Type B pancreatic cell (in vitro differentiated cells): ENCODE measurements around the gene FAM240B. TPM values are rescaled to one million over a fixed set of nuclear protein-coding genes. Genes with fewer than 3 reads are reported as not detected.

Experiments used
- DNase-seq: peaks from one replicate; pipeline ENCODE4 v3.0.0; 2021; ENCODE audit warnings: mixed read lengths; ENCODE audit not compliant: unreplicated experiment; ENCODE audit errors: extremely low spot score
- H3K27ac Mint-ChIP-seq: 2 replicates; pipeline ENCODE4 v1.8.0; 2021; ENCODE audit warnings: mild to moderate bottlenecking, mixed read lengths
- H3K27me3 Mint-ChIP-seq: 2 replicates; pipeline ENCODE4 v1.8.0; 2021; ENCODE audit warnings: mixed read lengths
- H3K36me3 Mint-ChIP-seq: 2 replicates; pipeline ENCODE4 v1.8.0; 2021; ENCODE audit warnings: mixed read lengths
- H3K4me1 Mint-ChIP-seq: one replicate; pipeline ENCODE4 v1.8.0; 2021; ENCODE audit warnings: mixed read lengths; ENCODE audit not compliant: unreplicated experiment
- H3K4me3 Mint-ChIP-seq: 2 replicates; pipeline ENCODE4 v1.8.0; 2021; ENCODE audit warnings: mild to moderate bottlenecking, mixed read lengths
- H3K9me3 Mint-ChIP-seq: 2 replicates; pipeline ENCODE4 v1.8.0; 2021; ENCODE audit warnings: mixed read lengths
- total RNA-seq: library from RNA; stranded (reverse); gene quantifications from 2 replicates; pipeline ENCODE4 v1.2.1, GENCODE V29; 2021; ENCODE audit warnings: low replicate concordance
- TF ChIP-seq, protein P1 (sequence below): fragments of 200-600 bp; sonication (generic); conservative IDR thresholded peaks from 2 replicates; pipeline ENCODE4 v1.5.0; 2021; ENCODE audit warnings: antibody characterized with exemption, mild to moderate bottlenecking

The FAM240B gene
- total RNA-seq, 1 donor from 2014 or later, result not detected

GRCh38 chr9:38675831-38676230, 44.1 kb downstream of the FAM240B start:
- TF ChIP-seq, protein P1, sequence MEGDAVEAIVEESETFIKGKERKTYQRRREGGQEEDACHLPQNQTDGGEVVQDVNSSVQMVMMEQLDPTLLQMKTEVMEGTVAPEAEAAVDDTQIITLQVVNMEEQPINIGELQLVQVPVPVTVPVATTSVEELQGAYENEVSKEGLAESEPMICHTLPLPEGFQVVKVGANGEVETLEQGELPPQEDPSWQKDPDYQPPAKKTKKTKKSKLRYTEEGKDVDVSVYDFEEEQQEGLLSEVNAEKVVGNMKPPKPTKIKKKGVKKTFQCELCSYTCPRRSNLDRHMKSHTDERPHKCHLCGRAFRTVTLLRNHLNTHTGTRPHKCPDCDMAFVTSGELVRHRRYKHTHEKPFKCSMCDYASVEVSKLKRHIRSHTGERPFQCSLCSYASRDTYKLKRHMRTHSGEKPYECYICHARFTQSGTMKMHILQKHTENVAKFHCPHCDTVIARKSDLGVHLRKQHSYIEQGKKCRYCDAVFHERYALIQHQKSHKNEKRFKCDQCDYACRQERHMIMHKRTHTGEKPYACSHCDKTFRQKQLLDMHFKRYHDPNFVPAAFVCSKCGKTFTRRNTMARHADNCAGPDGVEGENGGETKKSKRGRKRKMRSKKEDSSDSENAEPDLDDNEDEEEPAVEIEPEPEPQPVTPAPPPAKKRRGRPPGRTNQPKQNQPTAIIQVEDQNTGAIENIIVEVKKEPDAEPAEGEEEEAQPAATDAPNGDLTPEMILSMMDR, result no peak
- Mint-ChIP-seq H3K9me3 (no peaks in the 10 kb centered on the region), H3K27me3 (peaks cover 29% of the 10 kb centered on the region), H3K36me3 (no peaks in the 10 kb centered on the region), H3K4me1 (peaks cover 26% of the 10 kb centered on the region), H3K4me3 (no peak overlapping the region), H3K27ac (no peak overlapping the region)
- DNase-seq, result no peak

DNA sequence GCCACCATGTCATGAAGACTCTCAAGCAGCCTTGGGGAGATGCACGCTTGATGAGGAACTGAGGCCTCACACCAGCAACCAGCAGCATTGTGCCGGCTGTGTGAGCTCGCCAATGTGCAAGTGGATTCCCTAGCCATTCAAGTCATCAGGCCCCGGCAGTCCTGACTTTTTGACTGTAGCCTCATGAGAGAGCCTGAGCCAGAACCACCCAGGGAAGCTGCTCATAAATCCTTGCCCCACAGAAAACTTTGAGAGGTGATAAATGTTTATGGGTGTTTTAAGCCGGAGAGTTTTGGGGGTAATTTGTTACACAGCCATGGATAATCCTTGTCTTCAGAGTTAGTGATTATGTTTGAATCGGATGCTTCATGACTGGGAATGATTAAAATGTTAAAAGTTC, 44.7 kb downstream of the FAM240B start:
- H3K36me3 Mint-ChIP-seq, result no peaks in the 10 kb centered on the region
- TF ChIP-seq, protein P1, result no peak
- no peak overlapping the region for H3K27ac Mint-ChIP-seq
- no peak for DNase-seq
- H3K4me3 Mint-ChIP-seq, result no peak overlapping the region
- H3K9me3 Mint-ChIP-seq, result no peaks in the 10 kb centered on the region
- H3K4me1 Mint-ChIP-seq, result peaks cover 26% of the 10 kb centered on the region
- H3K27me3 Mint-ChIP-seq, result peaks cover 29% of the 10 kb centered on the region

DNA sequence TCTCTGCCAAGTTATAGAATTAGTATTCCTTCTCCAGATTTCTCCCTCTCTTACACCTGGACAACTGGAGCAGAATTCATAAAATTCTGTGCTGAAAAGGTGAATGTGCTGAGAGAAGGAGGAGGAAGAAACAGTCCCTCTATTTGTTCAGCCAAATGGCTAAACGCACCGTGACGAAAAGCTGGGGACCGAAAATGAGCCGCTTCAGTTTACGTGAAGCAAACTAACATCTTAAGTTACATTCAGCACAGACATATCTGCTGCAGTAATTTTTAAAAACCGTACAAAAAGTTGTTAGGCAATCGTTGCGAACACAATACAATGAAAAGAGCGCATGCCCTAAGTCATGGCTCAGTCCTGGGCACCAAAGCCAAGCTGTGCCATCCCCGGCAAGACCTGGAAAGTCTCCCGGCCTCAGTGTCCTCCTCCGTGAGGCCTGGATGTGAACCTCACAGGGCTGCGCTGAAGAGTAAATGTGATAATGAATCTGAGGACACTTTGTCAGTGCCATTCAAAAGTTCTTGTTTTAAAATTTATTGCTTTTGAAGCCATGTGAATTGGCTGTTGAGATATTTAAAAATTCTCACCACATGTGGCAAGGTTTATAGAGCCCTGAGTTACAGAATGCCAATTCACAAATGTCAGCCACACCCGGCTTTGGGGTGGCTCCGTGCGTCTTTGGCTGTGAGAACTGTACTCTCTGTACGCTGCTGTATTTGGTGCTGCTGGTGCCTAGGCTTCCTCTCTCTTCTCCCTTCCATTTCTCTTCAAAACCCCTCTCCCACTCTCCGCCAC, 46.3 kb downstream of the FAM240B start:
- Mint-ChIP-seq H3K27me3 (peaks cover 25% of the 10 kb centered on the region), H3K4me1 (peaks cover 26% of the 10 kb centered on the region), H3K4me3 (no peak overlapping the region), H3K36me3 (no peaks in the 10 kb centered on the region), H3K9me3 (no peaks in the 10 kb centered on the region), H3K27ac (no peak overlapping the region)
- no peak for DNase-seq
- TF ChIP-seq, protein P1, result no peak

- Mint-ChIP-seq H3K27ac (no peak overlapping the region), H3K36me3 (no peaks in the 10 kb centered on the region), H3K4me3 (peak overlapping the region; percentile 71), H3K4me1 (peaks cover 14% of the 10 kb centered on the region), H3K9me3 (no peaks in the 10 kb centered on the region), H3K27me3 (peaks cover 17% of the 10 kb centered on the region)
- TF ChIP-seq, protein P1, result no peak
- peak; percentile 16 for DNase-seq
Observed at GRCh38 chr9:38671748-38672147, 48.2 kb downstream of the FAM240B start.

DNA sequence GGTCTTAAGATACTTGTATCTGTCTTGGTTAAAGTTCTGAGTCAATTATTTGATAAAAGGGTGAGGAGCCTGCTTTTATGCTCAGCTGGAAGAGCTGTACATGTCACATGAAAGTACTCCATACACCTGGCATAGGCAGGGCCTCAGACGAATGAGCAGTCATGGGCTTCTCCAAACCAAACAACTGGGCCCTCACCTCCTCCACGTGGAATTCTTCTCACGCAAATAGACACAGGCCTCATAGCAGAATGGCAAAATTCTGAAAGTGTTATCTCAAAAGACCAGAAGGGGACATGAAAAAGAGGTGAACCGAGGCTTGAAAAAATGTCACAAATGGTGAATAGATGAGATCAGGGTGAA, 48.6 kb downstream of the FAM240B start:
- no peak for DNase-seq
- TF ChIP-seq, protein P1, result no peak
- peaks cover 14% of the 10 kb centered on the region for H3K4me1 Mint-ChIP-seq
- H3K36me3 Mint-ChIP-seq, result no peaks in the 10 kb centered on the region
- H3K27me3 Mint-ChIP-seq, result peaks cover 17% of the 10 kb centered on the region
- H3K27ac Mint-ChIP-seq, result no peak overlapping the region
- H3K9me3 Mint-ChIP-seq, result no peaks in the 10 kb centered on the region
- no peak overlapping the region for H3K4me3 Mint-ChIP-seq
